Activated naive CD8-positive, alpha-beta T cell treated with anti-CD3 and anti-CD28 coated beads for 36 hours (primary cell): ENCODE results near the gene PSMD12. TPM values are rescaled to one million over a fixed set of nuclear protein-coding genes. Genes with fewer than 3 reads are reported as not detected.
"Not testable (repeated sequence)": the region's sequence is repeated elsewhere in the genome, so short reads cannot be mapped to it uniquely, and the experiment has no call there.

Source experiments
- DNase-seq: peaks from one replicate; pipeline ENCODE4 v3.0.0; 2021
- H3K27ac Mint-ChIP-seq: one replicate; pipeline ENCODE4 v1.8.0; 2022; ENCODE audit warnings: mild to moderate bottlenecking, moderate library complexity, mixed read lengths
- H3K27me3 Mint-ChIP-seq: one replicate; pipeline ENCODE4 v1.8.0; 2022; ENCODE audit warnings: mild to moderate bottlenecking, mixed read lengths
- H3K36me3 Mint-ChIP-seq: one replicate; pipeline ENCODE4 v1.8.0; 2021; ENCODE audit warnings: mild to moderate bottlenecking, mixed read lengths
- H3K4me1 Mint-ChIP-seq: one replicate; pipeline ENCODE4 v1.8.0; 2021; ENCODE audit warnings: mixed read lengths
- H3K4me3 Mint-ChIP-seq: one replicate; pipeline ENCODE4 v1.8.0; 2022; ENCODE audit warnings: mild to moderate bottlenecking, moderate library complexity, mixed read lengths
- H3K9me3 Mint-ChIP-seq: one replicate; pipeline ENCODE4 v1.8.0; 2022; ENCODE audit warnings: mixed read lengths
- total RNA-seq, 2 experiments: library from RNA; stranded (reverse); gene quantifications; one replicate each; pipeline ENCODE4 v1.2.3, GENCODE V29; 2021

Gene PSMD12
- total RNA-seq, 2 experiments from 2014 or later: 105 to 110 TPM

DNA sequence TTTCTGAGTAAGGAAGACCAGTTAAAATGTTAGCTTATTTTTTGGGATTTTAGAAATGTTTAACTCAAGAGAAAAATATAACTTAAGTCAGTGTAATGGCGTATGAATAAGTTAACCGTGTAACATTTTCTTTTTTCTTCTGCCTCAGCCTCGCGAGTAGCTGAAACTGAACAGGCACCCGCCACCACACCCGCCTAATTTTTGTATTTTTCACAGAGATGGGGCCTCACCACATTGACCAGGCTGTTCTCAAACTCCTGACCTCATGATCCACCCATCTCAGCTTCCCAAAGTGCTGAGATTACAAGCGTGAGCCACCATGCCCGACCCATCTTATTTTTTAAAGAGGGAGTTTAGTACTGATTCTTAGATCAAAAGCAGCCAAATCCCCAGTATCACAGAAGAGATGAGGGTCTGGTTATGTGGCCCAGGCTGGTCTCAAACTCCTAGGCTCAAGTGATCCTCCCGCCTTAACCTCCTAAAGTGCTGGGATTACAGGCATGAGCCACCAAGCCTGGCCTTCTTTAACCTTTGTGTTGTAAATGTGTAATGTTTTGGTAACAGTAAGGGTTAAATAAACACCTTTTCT is 27.5 kb upstream of the PSMD12 start:
- DNase-seq: no peak
- H3K27me3 Mint-ChIP-seq: no peaks in the 10 kb centered on the region
- no peak overlapping the region for H3K4me3 Mint-ChIP-seq
- H3K27ac Mint-ChIP-seq: peak overlapping the region; percentile 97
- H3K36me3 Mint-ChIP-seq: peaks cover 43% of the 10 kb centered on the region
- peaks cover 3% of the 10 kb centered on the region for H3K9me3 Mint-ChIP-seq
- peaks cover 69% of the 10 kb centered on the region for H3K4me1 Mint-ChIP-seq

GRCh38 chr17:67392111-67392510 is 25.7 kb upstream of the PSMD12 start:
- H3K27me3 Mint-ChIP-seq: no peaks in the 10 kb centered on the region
- peaks cover 1% of the 10 kb centered on the region for H3K9me3 Mint-ChIP-seq
- DNase-seq: no peak
- H3K36me3 Mint-ChIP-seq: peaks cover 36% of the 10 kb centered on the region
- H3K27ac Mint-ChIP-seq: peak overlapping the region; percentile 97
- H3K4me1 Mint-ChIP-seq: peaks cover 68% of the 10 kb centered on the region
- H3K4me3 Mint-ChIP-seq: peak overlapping the region; percentile 63

DNA sequence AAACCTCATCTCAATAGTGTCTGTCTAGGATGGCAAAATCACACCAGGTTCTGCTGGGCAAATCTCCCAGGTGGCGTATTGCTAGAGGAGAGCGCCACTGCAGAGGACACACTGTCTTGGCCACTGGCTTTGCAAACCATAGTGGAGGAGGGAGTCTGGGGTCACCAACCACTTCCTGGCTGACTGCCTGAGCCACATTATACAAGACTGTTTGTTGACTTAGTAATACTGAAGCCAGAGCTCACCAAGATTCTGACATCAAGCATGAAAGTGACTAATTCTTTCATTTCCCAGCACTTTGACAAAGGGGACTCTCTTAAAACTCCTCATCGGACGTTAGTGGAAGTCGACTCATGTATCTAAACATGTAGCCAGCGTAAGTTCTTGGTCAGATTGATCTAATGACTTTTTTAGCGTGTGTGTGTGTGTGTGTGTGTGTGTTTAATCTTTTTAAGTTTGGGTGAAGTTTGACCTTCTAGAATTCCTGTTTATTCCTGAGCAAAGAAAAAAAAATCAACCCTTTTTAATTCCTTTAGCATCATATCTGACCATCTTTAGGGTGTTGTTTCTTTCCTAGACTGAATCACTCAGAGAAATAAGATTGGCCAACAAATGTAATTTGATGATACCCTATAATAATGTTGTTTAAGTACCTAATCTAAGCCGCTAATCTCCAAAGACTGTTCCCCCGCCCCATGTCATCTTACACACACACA is 24.4 kb upstream of the PSMD12 start:
- Mint-ChIP-seq H3K4me1 (peaks cover 76% of the 10 kb centered on the region), H3K4me3 (peak overlapping the region; percentile 63), H3K27ac (peak overlapping the region; percentile 97), H3K27me3 (no peaks in the 10 kb centered on the region), H3K9me3 (peaks cover 1% of the 10 kb centered on the region), H3K36me3 (peaks cover 41% of the 10 kb centered on the region)
- peak; percentile 79 for DNase-seq

- H3K27ac Mint-ChIP-seq: peak overlapping the region; percentile 97
- peaks cover 74% of the 10 kb centered on the region for H3K4me1 Mint-ChIP-seq
- H3K9me3 Mint-ChIP-seq: peaks cover 1% of the 10 kb centered on the region
- no peak for DNase-seq
- H3K36me3 Mint-ChIP-seq: peaks cover 41% of the 10 kb centered on the region
- H3K4me3 Mint-ChIP-seq: peak overlapping the region; percentile 63
- H3K27me3 Mint-ChIP-seq: no peaks in the 10 kb centered on the region
Measured at GRCh38 chr17:67390006-67390645, 23.7 kb upstream of the PSMD12 start.

- H3K36me3 Mint-ChIP-seq: peaks cover 40% of the 10 kb centered on the region
- H3K9me3 Mint-ChIP-seq: peaks cover 2% of the 10 kb centered on the region
- no peak for DNase-seq
- H3K4me3 Mint-ChIP-seq: no peak overlapping the region
- peaks cover 71% of the 10 kb centered on the region for H3K4me1 Mint-ChIP-seq
- H3K27me3 Mint-ChIP-seq: no peaks in the 10 kb centered on the region
- H3K27ac Mint-ChIP-seq: peak overlapping the region; percentile 13
Measured at GRCh38 chr17:67388986-67389385, 22.6 kb upstream of the PSMD12 start.

DNA sequence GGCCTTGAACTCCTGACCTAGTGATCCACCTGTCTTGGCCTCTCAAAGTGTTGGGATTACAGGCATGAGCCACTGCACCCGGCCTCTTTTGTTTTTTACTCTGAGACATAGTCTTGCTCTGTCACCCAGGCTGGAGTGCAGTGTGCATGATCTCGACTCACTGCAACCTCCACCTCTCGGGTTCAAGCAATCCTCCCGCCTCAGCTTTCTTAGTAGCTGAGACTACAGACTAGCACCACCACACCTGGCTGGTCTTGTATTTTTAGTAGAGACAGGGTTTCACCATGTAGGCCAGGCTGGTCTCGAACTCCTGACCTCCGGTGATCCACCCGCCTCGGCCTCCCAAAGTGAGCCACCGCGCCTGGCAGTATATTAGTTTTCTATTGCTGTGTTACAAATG is 22.2 kb upstream of the PSMD12 start:
- H3K36me3 Mint-ChIP-seq: peaks cover 42% of the 10 kb centered on the region
- H3K27ac Mint-ChIP-seq: peak overlapping the region; percentile 13
- not testable (repeated sequence) for H3K27me3 Mint-ChIP-seq, H3K9me3 Mint-ChIP-seq, H3K4me3 Mint-ChIP-seq, DNase-seq
- H3K4me1 Mint-ChIP-seq: peaks cover 70% of the 10 kb centered on the region

GRCh38 chr17:67386965-67387551 is 20.7 kb upstream of the PSMD12 start:
- H3K27me3 Mint-ChIP-seq: no peaks in the 10 kb centered on the region
- no peak overlapping the region for H3K4me3 Mint-ChIP-seq
- peaks cover 66% of the 10 kb centered on the region for H3K4me1 Mint-ChIP-seq
- H3K36me3 Mint-ChIP-seq: peaks cover 41% of the 10 kb centered on the region
- peaks cover 2% of the 10 kb centered on the region for H3K9me3 Mint-ChIP-seq
- peak overlapping the region; percentile 79 for H3K27ac Mint-ChIP-seq
- DNase-seq: peak; percentile 69

- H3K4me1 Mint-ChIP-seq: peaks cover 62% of the 10 kb centered on the region
Measured at GRCh38 chr17:67385122-67385988, 19.0 kb upstream of the PSMD12 start.

GRCh38 chr17:67381929-67382257 is 15.5 kb upstream of the PSMD12 start:
- Mint-ChIP-seq H3K27me3 (no peaks in the 10 kb centered on the region), H3K27ac (peak overlapping the region; percentile 78), H3K9me3 (peaks cover 10% of the 10 kb centered on the region), H3K4me3 (peak overlapping the region; percentile 27), H3K36me3 (peaks cover 53% of the 10 kb centered on the region), H3K4me1 (peaks cover 46% of the 10 kb centered on the region)
- DNase-seq: no peak

More at GRCh38 chr17:67385122-67385988, 19.0 kb upstream of the PSMD12 start:
- peaks cover 51% of the 10 kb centered on the region for H3K36me3 Mint-ChIP-seq
- no peak for DNase-seq
- peak overlapping the region; percentile 49 for H3K27ac Mint-ChIP-seq
- H3K4me3 Mint-ChIP-seq: no peak overlapping the region
- peaks cover 2% of the 10 kb centered on the region for H3K9me3 Mint-ChIP-seq
- H3K27me3 Mint-ChIP-seq: no peaks in the 10 kb centered on the region

DNA sequence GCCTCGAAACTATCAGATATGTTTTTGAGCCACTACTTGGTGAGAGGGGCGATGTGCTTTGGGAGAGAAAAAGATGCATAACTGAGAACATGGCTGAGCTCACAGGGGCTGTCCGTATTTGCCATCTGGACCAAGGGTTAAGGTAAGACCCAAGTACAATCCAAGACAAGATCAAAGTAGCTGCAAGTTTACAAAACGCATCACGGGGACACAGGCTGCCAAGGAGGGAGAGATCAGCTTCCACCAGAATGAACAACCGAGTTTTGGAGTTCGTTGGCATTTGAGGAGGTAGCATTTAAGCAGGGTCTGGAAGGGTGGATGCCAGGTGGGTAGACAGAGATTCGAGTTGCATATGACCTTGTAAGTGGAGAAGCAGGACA is 12.9 kb upstream of the PSMD12 start:
- H3K27me3 Mint-ChIP-seq: no peaks in the 10 kb centered on the region
- H3K4me3 Mint-ChIP-seq: peak overlapping the region; percentile 81
- no peak for DNase-seq
- H3K36me3 Mint-ChIP-seq: peaks cover 38% of the 10 kb centered on the region
- H3K9me3 Mint-ChIP-seq: peaks cover 9% of the 10 kb centered on the region
- peaks cover 50% of the 10 kb centered on the region for H3K4me1 Mint-ChIP-seq
- H3K27ac Mint-ChIP-seq: peak overlapping the region; percentile 96

- Mint-ChIP-seq H3K27ac (peak overlapping the region; percentile 96), H3K9me3 (peaks cover 9% of the 10 kb centered on the region), H3K4me3 (peak overlapping the region; percentile 81), H3K36me3 (peaks cover 36% of the 10 kb centered on the region), H3K4me1 (peaks cover 48% of the 10 kb centered on the region), H3K27me3 (no peaks in the 10 kb centered on the region)
- DNase-seq: peak; percentile 87
Measured at GRCh38 chr17:67378454-67379250, 12.3 kb upstream of the PSMD12 start.

DNA sequence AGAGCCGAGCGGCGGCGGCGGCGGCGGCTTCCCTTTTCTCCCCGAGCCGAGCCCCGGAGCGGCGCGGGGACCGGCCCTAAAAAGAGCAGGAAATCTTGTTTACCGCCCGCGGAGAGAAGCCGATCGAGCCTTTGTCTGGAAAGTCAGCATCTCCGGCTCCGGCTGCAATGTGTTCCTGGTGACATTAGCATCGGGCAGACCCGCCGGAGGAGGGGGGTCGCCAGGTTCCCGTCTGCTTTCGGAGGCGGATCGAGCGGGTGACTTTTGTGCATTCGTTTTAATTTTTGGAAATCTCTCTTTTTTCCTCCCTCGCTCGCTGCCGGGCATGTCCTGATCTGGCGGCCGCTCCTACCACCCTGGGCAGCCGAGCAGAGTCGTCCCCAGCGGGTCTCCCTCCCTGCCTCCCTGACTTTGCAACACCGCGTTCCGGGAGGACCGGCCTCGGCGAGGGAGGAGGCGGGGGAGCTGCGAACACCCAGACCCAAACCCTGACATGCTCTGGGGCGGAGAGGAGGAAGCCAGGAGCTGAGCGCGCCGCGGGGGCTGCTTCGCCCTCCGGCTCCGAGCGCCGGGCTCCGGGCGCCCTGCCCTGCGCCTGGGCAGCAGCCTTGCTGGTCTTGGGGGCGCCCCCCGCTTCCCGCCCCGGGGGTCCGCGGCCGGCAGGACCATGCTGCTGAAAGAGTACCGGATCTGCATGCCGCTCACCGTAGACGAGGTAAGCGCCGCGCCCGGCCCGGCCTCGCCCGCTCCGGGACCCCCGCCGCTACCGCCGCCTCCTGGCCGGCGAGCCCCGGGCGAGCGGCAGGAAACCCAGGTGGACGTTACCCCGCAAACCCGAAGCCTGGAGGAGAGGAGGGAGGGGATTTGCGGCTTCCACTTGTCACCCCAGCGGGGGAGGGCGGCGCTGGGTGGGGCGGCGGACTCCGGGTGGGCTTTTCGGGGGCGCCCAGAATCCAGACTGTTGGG is 11.4 kb upstream of the PSMD12 start:
- H3K27me3 Mint-ChIP-seq: no peaks in the 10 kb centered on the region
- peak overlapping the region; percentile 92 for H3K27ac Mint-ChIP-seq
- H3K36me3 Mint-ChIP-seq: peaks cover 31% of the 10 kb centered on the region
- H3K9me3 Mint-ChIP-seq: peaks cover 9% of the 10 kb centered on the region
- peak; percentile 69 for DNase-seq
- H3K4me3 Mint-ChIP-seq: peak overlapping the region; percentile 81
- peaks cover 46% of the 10 kb centered on the region for H3K4me1 Mint-ChIP-seq
